Neutrophil (primary cell): Measurements from ENCODE around the gene TSPAN12.

Experiments
- H3K27ac ChIP-seq: fragments of 200-600 bp; sonication (generic); 2 replicates; pipeline ENCODE4 v1.5.1; 2016; ENCODE audit warnings: mild to moderate bottlenecking, moderate library complexity
- H3K27me3 ChIP-seq: fragments of 200-600 bp; sonication (generic); 2 replicates; pipeline ENCODE4 v1.6.0; 2016; ENCODE audit warnings: mild to moderate bottlenecking
- H3K36me3 ChIP-seq: fragments of 200-600 bp; sonication (generic); 2 replicates; pipeline ENCODE4 v1.5.1; 2017
- H3K4me1 ChIP-seq, 2 experiments: fragments of 200-600 bp in 1 of 2; sonication (generic) in 1 of 2; 1 replicate in 1 of 2; 2 replicates in 1 of 2; pipeline versions ENCODE4 v1.5.1 to v1.6.1; 2013 to 2016; ENCODE audit warnings: low read depth in 1 of 2, low read length in 1 of 2, mild to moderate bottlenecking in 1 of 2, moderate library complexity in 1 of 2; ENCODE audit not compliant: control insufficient read depth in 1 of 2, insufficient read depth in 1 of 2
- H3K4me3 ChIP-seq, 2 experiments: fragments of 200-600 bp in 1 of 2; sonication (generic) in 1 of 2; 1 replicate in 1 of 2; 2 replicates in 1 of 2; pipeline ENCODE4 v1.5.1; 2013 to 2016; ENCODE audit warnings: low read depth in 1 of 2, low read length in 1 of 2, mild to moderate bottlenecking in 1 of 2, moderate library complexity in 1 of 2
- H3K9me3 ChIP-seq: fragments of 200-600 bp; sonication (generic); 2 replicates; pipeline ENCODE4 v1.5.1; 2016
- TF ChIP-seq, protein P1 (sequence below): fragments of 200-600 bp; sonication (generic); IDR thresholded peaks from 2 replicates; pipeline ENCODE4 v1.5.1; 2016; ENCODE audit warnings: antibody characterized with exemption

The TSPAN12 gene

GRCh38 chr7:120865191-120865981 lies 7.4 kb upstream of the TSPAN12 start:
- no peaks in the 10 kb centered on the region for H3K4me1 ChIP-seq
- H3K36me3 ChIP-seq = no peaks in the 10 kb centered on the region
- TF ChIP-seq, protein P1, sequence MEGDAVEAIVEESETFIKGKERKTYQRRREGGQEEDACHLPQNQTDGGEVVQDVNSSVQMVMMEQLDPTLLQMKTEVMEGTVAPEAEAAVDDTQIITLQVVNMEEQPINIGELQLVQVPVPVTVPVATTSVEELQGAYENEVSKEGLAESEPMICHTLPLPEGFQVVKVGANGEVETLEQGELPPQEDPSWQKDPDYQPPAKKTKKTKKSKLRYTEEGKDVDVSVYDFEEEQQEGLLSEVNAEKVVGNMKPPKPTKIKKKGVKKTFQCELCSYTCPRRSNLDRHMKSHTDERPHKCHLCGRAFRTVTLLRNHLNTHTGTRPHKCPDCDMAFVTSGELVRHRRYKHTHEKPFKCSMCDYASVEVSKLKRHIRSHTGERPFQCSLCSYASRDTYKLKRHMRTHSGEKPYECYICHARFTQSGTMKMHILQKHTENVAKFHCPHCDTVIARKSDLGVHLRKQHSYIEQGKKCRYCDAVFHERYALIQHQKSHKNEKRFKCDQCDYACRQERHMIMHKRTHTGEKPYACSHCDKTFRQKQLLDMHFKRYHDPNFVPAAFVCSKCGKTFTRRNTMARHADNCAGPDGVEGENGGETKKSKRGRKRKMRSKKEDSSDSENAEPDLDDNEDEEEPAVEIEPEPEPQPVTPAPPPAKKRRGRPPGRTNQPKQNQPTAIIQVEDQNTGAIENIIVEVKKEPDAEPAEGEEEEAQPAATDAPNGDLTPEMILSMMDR = no peak
- H3K27me3 ChIP-seq = peaks cover 41% of the 10 kb centered on the region
- H3K9me3 ChIP-seq = no peaks in the 10 kb centered on the region
- no peak overlapping the region for H3K4me3 ChIP-seq
- no peak overlapping the region for H3K27ac ChIP-seq

- Histone ChIP-seq H3K4me1 (no peaks in the 10 kb centered on the region), H3K36me3 (no peaks in the 10 kb centered on the region), H3K4me3 (no peak overlapping the region), H3K9me3 (no peaks in the 10 kb centered on the region), H3K27me3 (peaks cover 52% of the 10 kb centered on the region), H3K27ac (no peak overlapping the region)
- TF ChIP-seq, protein P1 = no peak
Measured at GRCh38 chr7:120864141-120864900, 6.4 kb upstream of the TSPAN12 start.

DNA sequence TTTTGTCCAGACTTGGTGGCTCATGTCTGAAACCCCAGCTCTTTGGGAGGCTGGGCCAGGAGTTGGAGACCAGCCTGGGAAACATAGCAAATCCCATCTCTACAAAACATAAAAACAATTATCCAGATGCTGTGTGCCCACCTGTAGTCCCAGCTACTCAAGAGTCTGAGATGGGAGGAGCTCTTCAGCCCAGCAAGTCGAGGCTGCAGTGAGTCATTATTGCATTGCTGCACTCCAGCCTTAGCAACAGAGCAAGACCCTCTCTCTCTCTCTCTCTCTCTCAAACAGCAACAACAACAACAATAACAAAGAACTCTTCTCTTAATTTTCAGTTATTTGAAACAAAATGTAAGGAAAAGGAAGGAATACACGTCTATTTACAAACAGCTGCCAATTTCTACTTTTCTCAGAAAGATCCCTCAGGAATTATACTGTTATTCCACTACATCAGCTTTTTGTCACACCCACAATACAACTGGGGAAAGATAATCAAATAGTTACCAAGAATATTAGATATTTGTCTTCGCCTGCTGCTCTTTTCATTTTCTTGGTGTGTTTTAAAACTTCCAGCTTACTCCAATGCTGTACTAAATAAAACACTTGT lies 5.1 kb upstream of the TSPAN12 start:
- H3K9me3 ChIP-seq = no peaks in the 10 kb centered on the region
- H3K36me3 ChIP-seq = no peaks in the 10 kb centered on the region
- H3K4me3 ChIP-seq = no peak overlapping the region
- peaks cover 0 to under 1% of the 10 kb centered on the region in 2 experiments for H3K4me1 ChIP-seq
- peaks cover 64% of the 10 kb centered on the region for H3K27me3 ChIP-seq
- no peak overlapping the region for H3K27ac ChIP-seq
- TF ChIP-seq, protein P1 = no peak

GRCh38 chr7:120860156-120860555 lies 2.2 kb upstream of the TSPAN12 start:
- H3K27ac ChIP-seq = no peak overlapping the region
- H3K27me3 ChIP-seq = peaks cover 94% of the 10 kb centered on the region
- TF ChIP-seq, protein P1 = no peak
- H3K4me3 ChIP-seq = no peak overlapping the region
- no peaks in the 10 kb centered on the region for H3K36me3 ChIP-seq
- H3K9me3 ChIP-seq = no peaks in the 10 kb centered on the region
- H3K4me1 ChIP-seq = peaks cover 4 to 15% of the 10 kb centered on the region in 2 experiments

DNA sequence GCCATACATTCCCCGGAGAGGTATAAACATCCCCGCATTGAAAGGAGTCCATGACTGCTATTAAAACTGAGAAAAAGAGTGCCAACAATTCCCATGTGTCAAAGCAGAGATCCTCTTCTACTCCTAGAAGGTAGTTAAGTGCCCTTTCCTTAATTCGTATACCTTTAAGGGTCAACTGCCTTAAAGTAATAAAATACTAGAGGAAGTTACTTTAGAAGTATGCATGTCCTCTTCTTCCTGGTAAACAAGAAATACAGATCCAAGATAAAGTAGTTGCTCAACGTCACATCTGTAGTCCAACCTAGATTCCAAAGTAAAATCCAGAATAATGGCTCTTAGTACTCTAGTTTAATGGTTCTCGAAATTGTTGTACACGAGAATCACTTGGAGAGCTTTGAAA lies 1.5 kb upstream of the TSPAN12 start:
- no peaks in the 10 kb centered on the region for H3K9me3 ChIP-seq
- TF ChIP-seq, protein P1 = no peak

More for the DNA sequence above, 1.5 kb upstream of the TSPAN12 start:
- no peak overlapping the region for H3K27ac ChIP-seq
- H3K36me3 ChIP-seq = no peaks in the 10 kb centered on the region
- no peak overlapping the region for H3K4me3 ChIP-seq
- H3K27me3 ChIP-seq = peaks cover 98% of the 10 kb centered on the region
- peaks cover 4 to 15% of the 10 kb centered on the region in 2 experiments for H3K4me1 ChIP-seq
